Activated naive CD8-positive, alpha-beta T cell treated with anti-CD3 and anti-CD28 coated beads, Interleukin-2, amount 10 ng/mL, durations not matched to agents 7 days and 5 days (primary cell): Measurements from ENCODE around the gene DAB2IP. TPM values are rescaled to one million over a fixed set of nuclear protein-coding genes. Genes with fewer than 3 reads are reported as not detected.
"Not testable (repeated sequence)": the region's sequence is repeated elsewhere in the genome, so short reads cannot be mapped to it uniquely, and the experiment has no call there.

Source experiments
- ATAC-seq: fragments of 150-1000 bp; cut with Tn5 transposase; one replicate; pipeline ENCODE4 v1.10.0; 2021; ENCODE audit warnings: low read depth, moderate library complexity
- POLR2A ChIA-PET: fragments of 350-600 bp; sonication (Branson Sonifier 250); formaldehyde crosslinking; loops from one replicate; lab custom pipeline; 2021; ENCODE audit warnings: antibody characterized with exemption; lab: Charles Lee
- DNase-seq: peaks from one replicate; pipeline ENCODE4 v3.0.0; 2021
- H3K27ac Mint-ChIP-seq: one replicate; pipeline ENCODE4 v1.8.0; 2022; ENCODE audit warnings: mild to moderate bottlenecking, mixed read lengths
- H3K27me3 Mint-ChIP-seq: one replicate; pipeline ENCODE4 v1.8.0; 2022; ENCODE audit warnings: mild to moderate bottlenecking, moderate library complexity, mixed read lengths
- H3K36me3 Mint-ChIP-seq: one replicate; pipeline ENCODE4 v1.8.0; 2021; ENCODE audit warnings: mild to moderate bottlenecking, mixed read lengths
- H3K4me1 Mint-ChIP-seq: one replicate; pipeline ENCODE4 v1.8.0; 2021; ENCODE audit warnings: mixed read lengths
- H3K4me3 Mint-ChIP-seq: one replicate; pipeline ENCODE4 v1.8.0; 2022; ENCODE audit warnings: mild to moderate bottlenecking, moderate library complexity, mixed read lengths
- H3K9me3 Mint-ChIP-seq: one replicate; pipeline ENCODE4 v1.8.0; 2021; ENCODE audit warnings: mixed read lengths
- total RNA-seq, 2 experiments: library from RNA; stranded (reverse); gene quantifications; one replicate each; pipeline ENCODE4 v1.2.3, GENCODE V29; 2021

Gene DAB2IP
- total RNA-seq, 2 experiments from 2014 or later: 0.20 to 0.25 TPM

DNA sequence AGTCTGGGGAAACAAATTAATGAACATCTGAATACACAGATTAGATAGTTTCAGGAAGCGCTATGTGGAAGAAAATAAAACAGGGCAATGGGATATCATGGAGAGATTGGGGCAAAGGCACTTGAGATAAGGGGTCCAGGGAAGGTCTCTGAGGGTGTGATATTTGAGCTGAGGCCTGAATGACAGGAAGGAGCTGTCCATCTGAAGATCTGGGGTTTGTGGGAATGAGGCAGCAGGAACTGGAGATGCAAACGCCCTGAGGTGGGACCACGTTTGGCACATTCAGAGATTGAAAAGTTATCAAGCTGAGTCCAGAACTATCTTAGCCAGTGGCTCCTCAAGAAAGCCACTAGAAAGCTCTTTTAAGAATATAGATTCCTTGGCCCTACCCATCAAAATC lies 8.7 kb upstream of the DAB2IP start:
- Mint-ChIP-seq H3K36me3 (no peaks in the 10 kb centered on the region), H3K27me3 (peaks cover 5% of the 10 kb centered on the region), H3K4me1 (no peaks in the 10 kb centered on the region), H3K27ac (no peak overlapping the region), H3K9me3 (no peaks in the 10 kb centered on the region), H3K4me3 (no peak overlapping the region)
- POLR2A ChIA-PET: no interaction called here
- no peak for DNase-seq
- no peak for ATAC-seq

- H3K27me3 Mint-ChIP-seq: peaks cover 6% of the 10 kb centered on the region
- H3K9me3 Mint-ChIP-seq: no peaks in the 10 kb centered on the region
- no peak overlapping the region for H3K27ac Mint-ChIP-seq
- no peak overlapping the region for H3K4me3 Mint-ChIP-seq
- POLR2A ChIA-PET: no interaction called here
- DNase-seq (no peak), ATAC-seq (no peak)
- no peaks in the 10 kb centered on the region for H3K4me1 Mint-ChIP-seq
- H3K36me3 Mint-ChIP-seq: no peaks in the 10 kb centered on the region
Measured at GRCh38 chr9:121643473-121643872, 8.0 kb upstream of the DAB2IP start.

- POLR2A ChIA-PET, H3K4me3 Mint-ChIP-seq, DNase-seq, H3K36me3 Mint-ChIP-seq, H3K27ac Mint-ChIP-seq, H3K9me3 Mint-ChIP-seq, ATAC-seq, H3K4me1 Mint-ChIP-seq: not testable (repeated sequence)
- peaks cover 11% of the 10 kb centered on the region for H3K27me3 Mint-ChIP-seq
Measured at GRCh38 chr9:121644040-121644439, 7.4 kb upstream of the DAB2IP start.

- ATAC-seq: no peak
- Mint-ChIP-seq H3K4me1 (no peaks in the 10 kb centered on the region), H3K4me3 (no peak overlapping the region), H3K27me3 (peaks cover 15% of the 10 kb centered on the region), H3K36me3 (no peaks in the 10 kb centered on the region), H3K9me3 (no peaks in the 10 kb centered on the region), H3K27ac (no peak overlapping the region)
- no peak for DNase-seq
- POLR2A ChIA-PET: no interaction called here
Measured at GRCh38 chr9:121645003-121645402, 6.4 kb upstream of the DAB2IP start.

GRCh38 chr9:121645853-121646807 lies 5.3 kb upstream of the DAB2IP start:
- H3K4me1 Mint-ChIP-seq: peaks cover 4% of the 10 kb centered on the region
- DNase-seq (no peak), ATAC-seq (no peak)
- H3K27ac Mint-ChIP-seq: no peak overlapping the region
- POLR2A ChIA-PET: no interaction called here
- H3K36me3 Mint-ChIP-seq: no peaks in the 10 kb centered on the region
- peaks cover 27% of the 10 kb centered on the region for H3K27me3 Mint-ChIP-seq
- H3K9me3 Mint-ChIP-seq: no peaks in the 10 kb centered on the region
- H3K4me3 Mint-ChIP-seq: no peak overlapping the region

DNA sequence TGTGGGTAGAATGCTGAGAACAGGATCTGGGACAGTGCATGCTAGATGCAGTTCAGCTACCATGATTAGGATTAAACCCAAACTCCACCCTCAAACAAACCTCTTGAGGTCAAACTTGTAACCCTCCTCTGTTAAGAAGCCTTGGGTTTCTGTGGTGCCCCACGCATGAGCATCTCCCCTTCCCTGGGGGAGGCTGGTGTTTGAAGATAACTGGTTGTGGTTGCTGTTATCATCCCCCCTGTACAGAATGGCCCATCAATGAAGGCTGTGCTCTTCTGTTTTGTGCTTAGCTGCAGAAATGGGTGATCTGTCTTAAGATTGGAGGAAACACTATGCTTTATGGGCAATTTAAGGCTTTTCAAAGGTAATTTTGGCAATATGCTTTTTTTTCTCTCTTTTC lies 4.4 kb upstream of the DAB2IP start:
- H3K9me3 Mint-ChIP-seq: no peaks in the 10 kb centered on the region
- ATAC-seq: no peak
- no peak for DNase-seq
- H3K27me3 Mint-ChIP-seq: peaks cover 30% of the 10 kb centered on the region
- no peak overlapping the region for H3K27ac Mint-ChIP-seq
- no peaks in the 10 kb centered on the region for H3K36me3 Mint-ChIP-seq
- H3K4me3 Mint-ChIP-seq: no peak overlapping the region
- H3K4me1 Mint-ChIP-seq: peaks cover 5% of the 10 kb centered on the region
- POLR2A ChIA-PET: no interaction called here

GRCh38 chr9:121648172-121648571 lies 3.3 kb upstream of the DAB2IP start:
- no peak for ATAC-seq
- Mint-ChIP-seq H3K4me1 (peaks cover 9% of the 10 kb centered on the region), H3K36me3 (no peaks in the 10 kb centered on the region), H3K9me3 (no peaks in the 10 kb centered on the region), H3K4me3 (no peak overlapping the region), H3K27ac (no peak overlapping the region), H3K27me3 (peaks cover 37% of the 10 kb centered on the region)
- DNase-seq: no peak
- POLR2A ChIA-PET: no interaction called here

- no peaks in the 10 kb centered on the region for H3K9me3 Mint-ChIP-seq
- peaks cover 44% of the 10 kb centered on the region for H3K27me3 Mint-ChIP-seq
- H3K4me3 Mint-ChIP-seq: no peak overlapping the region
- ATAC-seq (no peak), DNase-seq (no peak)
- POLR2A ChIA-PET: no interaction called here
- H3K36me3 Mint-ChIP-seq: no peaks in the 10 kb centered on the region
- H3K27ac Mint-ChIP-seq: no peak overlapping the region
- H3K4me1 Mint-ChIP-seq: peaks cover 9% of the 10 kb centered on the region
Measured at GRCh38 chr9:121648799-121649198, 2.6 kb upstream of the DAB2IP start.

GRCh38 chr9:121649476-121650216 lies 1.8 kb upstream of the DAB2IP start:
- H3K4me3 Mint-ChIP-seq: no peak overlapping the region
- H3K9me3 Mint-ChIP-seq: no peaks in the 10 kb centered on the region
- no peak for DNase-seq
- ATAC-seq: no peak
- H3K27me3 Mint-ChIP-seq: peaks cover 52% of the 10 kb centered on the region
- POLR2A ChIA-PET: no interaction called here
- no peak overlapping the region for H3K27ac Mint-ChIP-seq
- H3K36me3 Mint-ChIP-seq: no peaks in the 10 kb centered on the region
- peaks cover 9% of the 10 kb centered on the region for H3K4me1 Mint-ChIP-seq

DNA sequence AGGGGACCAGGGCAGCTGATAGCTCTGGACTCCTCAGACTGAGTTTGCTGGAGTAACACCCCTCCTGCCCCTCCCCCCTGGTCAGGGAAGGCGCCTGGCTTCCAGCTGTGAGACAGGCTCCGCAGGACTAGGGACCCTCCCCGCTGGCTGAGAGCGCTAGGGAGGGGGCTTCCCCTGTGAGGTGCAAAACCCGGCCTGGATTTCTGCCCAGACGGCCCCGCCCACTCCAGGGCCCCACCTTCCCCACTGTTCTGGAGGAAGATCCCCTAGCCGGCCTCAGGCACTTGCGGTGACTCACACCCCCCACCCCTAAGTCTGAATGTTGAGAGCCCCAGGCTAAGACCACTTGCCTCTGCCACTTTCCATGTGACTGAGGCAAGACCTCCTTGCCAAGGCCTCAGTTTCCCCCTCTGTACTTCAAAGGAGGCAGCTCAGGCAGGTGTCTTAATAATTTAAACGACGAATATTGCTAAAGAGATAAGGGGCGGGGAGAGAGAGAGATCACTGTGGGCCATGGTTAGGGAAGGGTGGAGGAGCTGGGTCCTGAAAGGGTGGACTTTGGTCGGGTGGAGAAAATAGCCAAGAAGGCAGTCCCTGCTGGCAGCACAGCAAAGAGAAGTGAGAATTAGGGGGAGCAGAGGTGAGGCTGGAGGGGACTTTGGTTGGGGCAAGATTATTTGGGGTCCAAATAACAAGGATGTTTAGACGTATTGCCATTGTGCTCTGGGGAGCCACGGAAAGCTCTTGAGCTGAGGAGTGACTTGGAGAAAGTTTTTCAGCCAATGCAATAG lies 1.0 kb upstream of the DAB2IP start:
- Mint-ChIP-seq H3K27me3 (peaks cover 56% of the 10 kb centered on the region), H3K27ac (no peak overlapping the region), H3K9me3 (no peaks in the 10 kb centered on the region), H3K36me3 (no peaks in the 10 kb centered on the region), H3K4me3 (peak overlapping the region; percentile 32), H3K4me1 (peaks cover 9% of the 10 kb centered on the region)
- POLR2A ChIA-PET: no interaction called here
- ATAC-seq (no peak), DNase-seq (no peak)

DNA sequence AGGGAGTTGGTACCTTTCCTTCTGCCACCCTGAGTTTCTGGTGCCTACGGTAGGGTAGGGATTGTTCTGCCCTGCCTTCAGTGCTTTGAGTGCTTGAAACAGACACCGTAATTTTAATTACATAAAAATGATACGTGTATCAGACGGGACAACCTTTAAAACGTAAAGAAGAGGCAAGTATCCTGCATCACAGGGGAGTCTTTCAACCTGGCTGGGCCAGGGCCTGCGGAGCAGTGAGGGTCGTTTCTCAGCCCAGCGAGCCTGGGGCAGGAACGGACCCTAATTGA lies 483 bp upstream of the DAB2IP start:
- no peak overlapping the region for H3K27ac Mint-ChIP-seq
- peak overlapping the region; percentile 32 for H3K4me3 Mint-ChIP-seq

GRCh38 chr9:121652021-121652837 lies 795 bp downstream of the DAB2IP start:
- Mint-ChIP-seq H3K27me3 (peaks cover 60% of the 10 kb centered on the region), H3K9me3 (no peaks in the 10 kb centered on the region), H3K4me3 (peak overlapping the region; percentile 43), H3K36me3 (no peaks in the 10 kb centered on the region), H3K27ac (no peak overlapping the region), H3K4me1 (peaks cover 9% of the 10 kb centered on the region)
- POLR2A ChIA-PET: no interaction called here
- no peak for DNase-seq
- no peak for ATAC-seq

More for the DNA sequence above, 483 bp upstream of the DAB2IP start:
- POLR2A ChIA-PET: no interaction called here
- Mint-ChIP-seq H3K36me3 (no peaks in the 10 kb centered on the region), H3K9me3 (no peaks in the 10 kb centered on the region), H3K27me3 (peaks cover 60% of the 10 kb centered on the region), H3K4me1 (peaks cover 9% of the 10 kb centered on the region)
- DNase-seq (no peak), ATAC-seq (no peak)

- POLR2A ChIA-PET: no interaction called here
- no peak for DNase-seq
- Mint-ChIP-seq H3K4me3 (no peak overlapping the region), H3K4me1 (peaks cover 9% of the 10 kb centered on the region), H3K27me3 (peaks cover 58% of the 10 kb centered on the region), H3K9me3 (no peaks in the 10 kb centered on the region), H3K27ac (no peak overlapping the region), H3K36me3 (no peaks in the 10 kb centered on the region)
- no peak for ATAC-seq
Measured at GRCh38 chr9:121652838-121653231, 1.4 kb downstream of the DAB2IP start.
